Lung microvascular endothelial cell (primary cell): ENCODE results near the gene KRT34. TPM values are rescaled to one million over a fixed set of nuclear protein-coding genes. Genes with fewer than 3 reads are reported as not detected.
A peak's percentile ranks its signal among the peaks of the same experiment; 100 is the strongest.

ENCODE experiments used
- DNase-seq, 2 donors: peaks; one replicate each; pipeline versions ENCODE4 v3.0.0 to v3.0.0-alpha.2; 2010; ENCODE audit warnings: low read depth in 2 of 2
- total RNA-seq: library from RNA; depleted of rRNA; stranded (reverse); fragments of >200 nt; gene quantifications from 2 replicates; pipeline ENCODE4 v1.2.1, GENCODE V29; 2014

KRT34 gene
- total RNA-seq, 1 donor from 2014 or later, result not detected

GRCh38 chr17:41333836-41334235 lies 48.3 kb downstream of the KRT34 start:
- no peak for DNase-seq

- no peak for DNase-seq
Measured at GRCh38 chr17:41333098-41333497, 49.0 kb downstream of the KRT34 start.

- no peak for DNase-seq
Measured at GRCh38 chr17:41332239-41332638, 49.9 kb downstream of the KRT34 start.

DNA sequence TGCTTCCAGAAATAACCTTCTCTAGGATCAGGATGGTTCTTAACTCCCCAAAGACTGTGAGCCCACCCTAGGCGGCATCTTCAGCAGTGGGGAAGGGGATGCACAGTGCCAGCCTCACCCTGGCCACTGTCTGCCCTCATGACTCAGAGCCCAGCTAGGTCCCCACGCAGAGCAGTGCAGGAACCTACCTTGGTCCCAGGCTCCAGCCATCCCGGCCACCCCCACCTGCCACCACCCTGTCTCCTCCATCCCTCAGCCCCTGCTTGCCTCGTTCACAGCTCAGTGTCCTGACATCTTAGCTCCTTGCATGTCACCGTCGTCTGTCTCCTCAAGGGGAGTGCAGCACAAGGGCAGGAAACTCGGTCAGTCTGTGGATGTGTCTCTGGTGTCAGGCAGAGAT lies 50.5 kb downstream of the KRT34 start:
- DNase-seq, result no peak

GRCh38 chr17:41329279-41329948 lies 52.7 kb downstream of the KRT34 start:
- peak; percentile 53 to 67 for DNase-seq

- DNase-seq, result no peak
Measured at GRCh38 chr17:41328207-41328606, 53.9 kb downstream of the KRT34 start.

Other genes with a start within 250 kb of the KRT34 start
- not detected in 2 replicates for gene KRTAP4-6, start 241.8 kb downstream of the KRT34 start, total RNA-seq
- not detected in 2 replicates for gene KRTAP4-5, start 232.5 kb downstream of the KRT34 start, total RNA-seq
- gene KRTAP4-4, start 221.6 kb downstream of the KRT34 start, total RNA-seq, result not detected in 2 replicates
- not detected in 2 replicates for gene KRTAP4-3, start 214.1 kb downstream of the KRT34 start, total RNA-seq
- gene KRTAP4-2, start 204.1 kb downstream of the KRT34 start, total RNA-seq, result not detected in 2 replicates
- gene KRTAP4-1, start 197.4 kb downstream of the KRT34 start, total RNA-seq, result not detected in 2 replicates
- gene KRTAP9-1, start 192.4 kb downstream of the KRT34 start, total RNA-seq, result not detected in 2 replicates
- gene KRTAP9-2, start 155.7 kb downstream of the KRT34 start, total RNA-seq, result not detected in 2 replicates
- gene KRTAP9-3, start 149.9 kb downstream of the KRT34 start, total RNA-seq, result not detected in 2 replicates
- not detected in 2 replicates for gene KRTAP9-8, start 144.3 kb downstream of the KRT34 start, total RNA-seq
- gene KRTAP9-4, start 132.6 kb downstream of the KRT34 start, total RNA-seq, result not detected in 2 replicates
- gene KRTAP9-9, start 126.9 kb downstream of the KRT34 start, total RNA-seq, result not detected in 2 replicates
- not detected in 2 replicates for gene KRTAP9-6, start 116.9 kb downstream of the KRT34 start, total RNA-seq
- not detected in 2 replicates for gene KRTAP9-7, start 106.6 kb downstream of the KRT34 start, total RNA-seq
- not detected in 2 replicates for gene KRTAP29-1, start 79.5 kb downstream of the KRT34 start, total RNA-seq
- not detected in 2 replicates for gene KRTAP16-1, start 73.0 kb downstream of the KRT34 start, total RNA-seq
- gene KRTAP17-1, start 66.6 kb downstream of the KRT34 start, total RNA-seq, result not detected in 2 replicates
- not detected in 2 replicates for gene KRT33A, start 31.5 kb downstream of the KRT34 start, total RNA-seq
- gene KRT33B, start 12.5 kb downstream of the KRT34 start, total RNA-seq, result not detected in 2 replicates
- gene KRT31, start 15.3 kb upstream of the KRT34 start, total RNA-seq, result not detected in 2 replicates
- not detected in 2 replicates for gene KRT37, start 42.3 kb upstream of the KRT34 start, total RNA-seq
- gene KRT38, start 58.7 kb upstream of the KRT34 start, total RNA-seq, result not detected in 2 replicates
- gene KRT32, start 85.1 kb upstream of the KRT34 start, total RNA-seq, result not detected in 2 replicates
- gene KRT35, start 98.8 kb upstream of the KRT34 start, total RNA-seq, result not detected in 2 replicates
- gene KRT36, start 107.6 kb upstream of the KRT34 start, total RNA-seq, result not detected in 2 replicates
- under 0.01 TPM in 1 of 2 replicates, not detected in the other for gene KRT13, start 123.3 kb upstream of the KRT34 start, total RNA-seq
- gene KRT15, start 136.6 kb upstream of the KRT34 start, total RNA-seq, result 0.20 and 1.5 TPM in 2 replicates
- gene KRT19, start 146.0 kb upstream of the KRT34 start, total RNA-seq, result 2.8 and 13.1 TPM in 2 replicates
- gene KRT9, start 189.8 kb upstream of the KRT34 start, total RNA-seq, result not detected in 2 replicates
- not detected in 2 replicates for gene KRT14, start 204.6 kb upstream of the KRT34 start, total RNA-seq
- gene KRT16, start 230.5 kb upstream of the KRT34 start, total RNA-seq, result not detected in 2 replicates
- 0.22 TPM in 1 of 2 replicates, not detected in the other for gene KRT17, start 242.3 kb upstream of the KRT34 start, total RNA-seq